Neutrophil (primary cell): ENCODE data around the gene C16orf92.

ENCODE experiments used
- H3K27ac ChIP-seq: fragments of 200-600 bp; sonication (generic); 2 replicates; pipeline ENCODE4 v1.5.1; 2016; ENCODE audit warnings: mild to moderate bottlenecking, moderate library complexity
- H3K27me3 ChIP-seq: fragments of 200-600 bp; sonication (generic); 2 replicates; pipeline ENCODE4 v1.6.0; 2016; ENCODE audit warnings: mild to moderate bottlenecking
- H3K36me3 ChIP-seq: fragments of 200-600 bp; sonication (generic); 2 replicates; pipeline ENCODE4 v1.5.1; 2017
- H3K4me1 ChIP-seq, 2 experiments: fragments of 200-600 bp in 1 of 2; sonication (generic) in 1 of 2; 1 replicate in 1 of 2; 2 replicates in 1 of 2; pipeline versions ENCODE4 v1.5.1 to v1.6.1; 2013 to 2016; ENCODE audit warnings: low read depth in 1 of 2, low read length in 1 of 2, mild to moderate bottlenecking in 1 of 2, moderate library complexity in 1 of 2; ENCODE audit not compliant: control insufficient read depth in 1 of 2, insufficient read depth in 1 of 2
- H3K4me3 ChIP-seq, 2 experiments: fragments of 200-600 bp in 1 of 2; sonication (generic) in 1 of 2; 1 replicate in 1 of 2; 2 replicates in 1 of 2; pipeline ENCODE4 v1.5.1; 2013 to 2016; ENCODE audit warnings: low read depth in 1 of 2, low read length in 1 of 2, mild to moderate bottlenecking in 1 of 2, moderate library complexity in 1 of 2
- H3K9me3 ChIP-seq: fragments of 200-600 bp; sonication (generic); 2 replicates; pipeline ENCODE4 v1.5.1; 2016
- CTCF ChIP-seq: fragments of 200-600 bp; sonication (generic); IDR thresholded peaks from 2 replicates; pipeline ENCODE4 v1.5.1; 2016; ENCODE audit warnings: antibody characterized with exemption

C16orf92 gene

GRCh38 chr16:29984137-29984763, 38.7 kb upstream of the C16orf92 start:
- Histone ChIP-seq H3K27ac (no peak overlapping the region), H3K36me3 (peaks cover 100% of the 10 kb centered on the region), H3K9me3 (no peaks in the 10 kb centered on the region), H3K27me3 (no peaks in the 10 kb centered on the region), H3K4me1 (no peaks in the 10 kb centered on the region), H3K4me3 (no peak overlapping the region)
- no peak for TF ChIP-seq CTCF

- Histone ChIP-seq H3K27me3 (no peaks in the 10 kb centered on the region), H3K27ac (no peak overlapping the region), H3K4me1 (no peaks in the 10 kb centered on the region), H3K36me3 (peaks cover 100% of the 10 kb centered on the region), H3K4me3 (no peak overlapping the region), H3K9me3 (no peaks in the 10 kb centered on the region)
- no peak for TF ChIP-seq CTCF
Measured at GRCh38 chr16:29984764-29985147, 38.2 kb upstream of the C16orf92 start.

- H3K4me3 ChIP-seq: no peak overlapping the region
- H3K4me1 ChIP-seq: no peaks in the 10 kb centered on the region
- no peaks in the 10 kb centered on the region for H3K27me3 ChIP-seq
- TF ChIP-seq CTCF: no peak
- no peaks in the 10 kb centered on the region for H3K9me3 ChIP-seq
- H3K36me3 ChIP-seq: peaks cover 100% of the 10 kb centered on the region
- H3K27ac ChIP-seq: no peak overlapping the region
Measured at GRCh38 chr16:29985271-29985811, 37.7 kb upstream of the C16orf92 start.

GRCh38 chr16:29986231-29986630, 36.8 kb upstream of the C16orf92 start:
- H3K4me3 ChIP-seq: no peak overlapping the region
- H3K4me1 ChIP-seq: no peaks in the 10 kb centered on the region
- H3K9me3 ChIP-seq: no peaks in the 10 kb centered on the region
- peaks cover 100% of the 10 kb centered on the region for H3K36me3 ChIP-seq
- no peaks in the 10 kb centered on the region for H3K27me3 ChIP-seq
- no peak overlapping the region for H3K27ac ChIP-seq
- TF ChIP-seq CTCF: no peak

GRCh38 chr16:29986931-29987330, 36.1 kb upstream of the C16orf92 start:
- TF ChIP-seq CTCF: no peak
- Histone ChIP-seq H3K4me1 (no peaks in the 10 kb centered on the region), H3K27ac (no peak overlapping the region), H3K27me3 (no peaks in the 10 kb centered on the region), H3K4me3 (no peak overlapping the region), H3K9me3 (no peaks in the 10 kb centered on the region), H3K36me3 (peaks cover 98% of the 10 kb centered on the region)
